H1 (cell line): Measurements from ENCODE around the gene CITED4. TPM values are rescaled to one million over a fixed set of nuclear protein-coding genes. Genes with fewer than 3 reads are reported as not detected.
A peak's percentile ranks its signal among the peaks of the same experiment; 100 is the strongest.

ENCODE experiments used
- CTCF ChIA-PET: fragments of 300-600 bp; sonication (Branson Sonifier 250); formaldehyde crosslinking; loops from one replicate; lab custom pipeline; 2021; ENCODE audit not compliant: partially characterized antibody; lab: Charles Lee
- POLR2A ChIA-PET: fragments of 300-600 bp; sonication (Branson Sonifier 250); formaldehyde crosslinking; loops from one replicate; lab custom pipeline; 2021; ENCODE audit warnings: inconsistent platforms; ENCODE audit not compliant: partially characterized antibody; lab: Charles Lee
- DNase-seq, 2 experiments: peaks; one replicate each; pipeline versions ENCODE4 v3.0.0 to v3.0.0-alpha.2; 2010 to 2022; ENCODE audit warnings: low spot score in 2 of 2, low read depth in 1 of 2, mixed read lengths in 1 of 2
- FAIRE-seq: peaks from 2 replicates; lab custom pipeline; 2011; peaks lifted over from hg19 to GRCh38; lab: Jason Lieb, UNC
- H2AFZ ChIP-seq: 2 replicates; pipeline ENCODE4 v1.8.1; 2012; ENCODE audit warnings: low read length, inconsistent platforms
- H2AK5ac ChIP-seq: 2 replicates; pipeline ENCODE4 v1.6.1; 2013; ENCODE audit warnings: low read depth, low read length
- H2BK120ac ChIP-seq: replicated peaks from 2 replicates; pipeline ENCODE3; 2013; ENCODE audit warnings: low read depth, low read length, inconsistent platforms
- H2BK12ac ChIP-seq: 2 replicates; pipeline ENCODE4 v1.6.1; 2013; ENCODE audit warnings: low read depth, low read length
- H2BK15ac ChIP-seq: 2 replicates; pipeline ENCODE4 v1.6.1; 2013; ENCODE audit warnings: low read length
- H2BK20ac ChIP-seq: 2 replicates; pipeline ENCODE4 v1.6.1; 2013; ENCODE audit warnings: low read length
- H2BK5ac ChIP-seq: 2 replicates; pipeline ENCODE4 v1.6.1; 2013; ENCODE audit warnings: low read depth, low read length
- H3K14ac ChIP-seq: 2 replicates; pipeline ENCODE4 v1.6.1; 2013; ENCODE audit warnings: inconsistent platforms; ENCODE audit not compliant: insufficient read length
- H3K18ac ChIP-seq: 2 replicates; pipeline ENCODE4 v1.6.1; 2013; ENCODE audit warnings: low read length; ENCODE audit errors: extremely low read depth
- H3K23ac ChIP-seq: 2 replicates; pipeline ENCODE4 v1.6.1; 2013; ENCODE audit warnings: inconsistent platforms; ENCODE audit not compliant: insufficient read length
- H3K23me2 ChIP-seq: 2 replicates; pipeline ENCODE4 v1.6.1; 2013; ENCODE audit warnings: low read depth, low read length
- H3K27ac ChIP-seq: 2 replicates; pipeline ENCODE4 v1.6.1; 2011; ENCODE audit warnings: low read depth, low read length, inconsistent platforms
- H3K27me3 ChIP-seq, 4 experiments: replicated peaks in 1 of 4; 1 replicate in 1 of 4; 2 replicates in 3 of 4; pipeline versions ENCODE4 v1.6.1 to v1.8.1; 2011 to 2013; ENCODE audit warnings: low read length in 3 of 4, mild to moderate bottlenecking in 3 of 4, inconsistent platforms in 2 of 4, mixed read lengths in 2 of 4, moderate library complexity in 1 of 4; ENCODE audit not compliant: control insufficient read depth in 3 of 4, insufficient read depth in 3 of 4; ENCODE audit errors: extremely low read depth in 1 of 4
- H3K36me3 ChIP-seq, 4 experiments: 2 replicates each; pipeline versions ENCODE4 v1.6.1 to v1.8.1; 2011 to 2013; ENCODE audit warnings: mild to moderate bottlenecking in 4 of 4, low read length in 3 of 4, moderate library complexity in 2 of 4, control low read depth in 1 of 4, inconsistent platforms in 1 of 4; ENCODE audit not compliant: insufficient read depth in 4 of 4, control insufficient read depth in 2 of 4
- H3K4ac ChIP-seq: replicated peaks from 2 replicates; pipeline ENCODE3; 2013; ENCODE audit warnings: low read length, low read depth, mixed read lengths, inconsistent platforms; ENCODE audit not compliant: insufficient read length
- H3K4me1 ChIP-seq, 4 experiments: replicated peaks in 1 of 4; 1 replicate in 1 of 4; 2 replicates in 3 of 4; pipeline versions ENCODE4 v1.6.1 to v1.8.1; 2011 to 2013; ENCODE audit warnings: low read length in 3 of 4, inconsistent platforms in 2 of 4, mixed read lengths in 1 of 4; ENCODE audit not compliant: insufficient read depth in 4 of 4, control insufficient read depth in 3 of 4
- H3K4me2 ChIP-seq, 2 experiments: 2 replicates each; pipeline versions ENCODE4 v1.6.1 to v1.8.1; 2011 to 2013; ENCODE audit warnings: low read depth in 2 of 2, low read length in 2 of 2, control low read depth in 1 of 2, inconsistent platforms in 1 of 2, mild to moderate bottlenecking in 1 of 2; ENCODE audit not compliant: insufficient read depth in 1 of 2
- H3K4me3 ChIP-seq, 4 experiments: fragments of 200-600, 300-600 bp in 1 of 4; sonication (generic), shearing (Covaris generic), sonication (Bioruptor Twin) in 1 of 4; 2 replicates each; pipeline versions ENCODE4 v1.5.1 to v1.8.1; 2011 to 2016; ENCODE audit warnings: low read length in 4 of 4, low read depth in 3 of 4, control low read depth in 2 of 4, inconsistent platforms in 2 of 4, mild to moderate bottlenecking in 2 of 4, mixed read lengths in 1 of 4, moderate library complexity in 1 of 4; ENCODE audit not compliant: insufficient read depth in 2 of 4; ENCODE audit errors: extremely low read depth in 1 of 4
- H3K56ac ChIP-seq: replicated peaks from 2 replicates; pipeline ENCODE3; 2013; ENCODE audit warnings: low read depth, mild to moderate bottlenecking, mixed read lengths, low read length, inconsistent platforms; ENCODE audit not compliant: insufficient read length
- H3K79me1 ChIP-seq: 2 replicates; pipeline ENCODE4 v1.6.1; 2013; ENCODE audit warnings: low read depth, low read length, control low read depth
- H3K79me2 ChIP-seq, 2 experiments: 2 replicates each; pipeline versions ENCODE4 v1.6.1 to v1.8.1; 2012 to 2013; ENCODE audit warnings: low read length in 2 of 2, mild to moderate bottlenecking in 2 of 2, inconsistent platforms in 1 of 2; ENCODE audit not compliant: insufficient read depth in 2 of 2, control insufficient read depth in 1 of 2
- H3K9ac ChIP-seq, 4 experiments: replicated peaks in 1 of 4; 1 replicate in 1 of 4; 2 replicates in 3 of 4; pipeline versions ENCODE4 v1.6.1 to v1.8.1; 2011 to 2013; ENCODE audit warnings: low read depth in 3 of 4, low read length in 3 of 4, control low read depth in 2 of 4, mild to moderate bottlenecking in 2 of 4, moderate library complexity in 2 of 4, inconsistent platforms in 1 of 4; ENCODE audit errors: extremely low read depth in 1 of 4
- H3K9me3 ChIP-seq, 2 experiments: 2 replicates each; pipeline versions ENCODE4 v1.6.1 to v1.8.1; 2012 to 2013; ENCODE audit warnings: mild to moderate bottlenecking in 2 of 2, moderate library complexity in 2 of 2, control low read depth in 1 of 2, inconsistent platforms in 1 of 2, low read depth in 1 of 2, low read length in 1 of 2, mixed read lengths in 1 of 2; ENCODE audit not compliant: insufficient read depth in 2 of 2
- H4K20me1 ChIP-seq, 2 experiments: replicated peaks in 1 of 2; 2 replicates each; pipeline versions ENCODE3 to v1.8.1; 2011 to 2013; ENCODE audit warnings: inconsistent platforms in 2 of 2, low read length in 2 of 2, mild to moderate bottlenecking in 1 of 2; ENCODE audit not compliant: insufficient read depth in 2 of 2, control insufficient read depth in 1 of 2
- H4K5ac ChIP-seq: 2 replicates; pipeline ENCODE4 v1.6.1; 2013; ENCODE audit warnings: low read length, low read depth, mixed read lengths, inconsistent platforms; ENCODE audit not compliant: insufficient read length
- H4K8ac ChIP-seq: 2 replicates; pipeline ENCODE4 v1.8.0; 2013; ENCODE audit warnings: mild to moderate bottlenecking, moderate library complexity, low read length, inconsistent platforms; ENCODE audit not compliant: insufficient read depth; ENCODE audit errors: extremely low read depth
- H4K91ac ChIP-seq: replicated peaks from 2 replicates; pipeline ENCODE3; 2013; ENCODE audit warnings: low read length, mixed read lengths, inconsistent platforms; ENCODE audit not compliant: insufficient read length
- SP4 ChIP-seq: IDR thresholded peaks from 2 replicates; pipeline ENCODE4 v1.6.1; 2012; ENCODE audit warnings: low read length, inconsistent platforms
- WGBS, 2 experiments: shearing (Covaris generic) in 1 of 2; methylation state at CpG; one replicate each; pipeline versions ENCODE4 v1.1.6 to v1.1.7; 2013 to 2015; ENCODE audit warnings: low lambda C conversion rate in 2 of 2, mixed read lengths in 2 of 2, inconsistent platforms in 1 of 2, low coverage in 1 of 2, missing lambda C conversion rate in 1 of 2; ENCODE audit not compliant: insufficient replicate concordance in 2 of 2, insufficient coverage in 1 of 2, insufficient read length in 1 of 2; ENCODE audit errors: extremely low coverage in 1 of 2, missing lambda C conversion rate in 1 of 2; 5-methylcytosine and 5-hydroxymethylcytosine counted together
- polyA plus RNA-seq, 7 experiments: library from polyadenylated mRNA; depleted of rRNA in 3 of 7; stranded (reverse) in 5 of 7; unstranded in 2 of 7; fragments of >200 nt in 5 of 7; fragments of 200-250 nt in 2 of 7; gene quantifications; 1 replicate in 5 of 7; 2 replicates in 1 of 7; 4 replicates in 1 of 7; pipeline versions ENCODE4 v1.2.1 to v1.2.3, GENCODE V29; 2011 to 2013; ENCODE audit warnings: missing spikeins in 2 of 7, mixed read lengths in 2 of 7
- total RNA-seq: library from RNA; stranded (reverse); fragmentation: NEBNext Ultra II Directional; extraction: Animal tissue kit (Norgen Biotek cat#: 25700); gene quantifications from 2 replicates; pipeline ENCODE4 v1.2.1, GENCODE V29; 2021

The CITED4 gene
- total and polyA plus RNA-seq, 2 of the 8 experiments (the other 6 are each of a cell fraction or from before 2014, with no cell fraction given), result 5.4 to 16.3 TPM

- H2BK20ac ChIP-seq, result 0 out of 2 replicates have a peak overlapping the region, but pooled peaks have one; percentile 10
- DNase-seq, result no peak
Observed at GRCh38 chr1:40847023-40847745, 15.0 kb downstream of the CITED4 start.

More at GRCh38 chr1:40847023-40847745, 15.0 kb downstream of the CITED4 start:
- no peak overlapping the region for H4K5ac ChIP-seq
- no peak overlapping the region for H4K8ac ChIP-seq
- H4K91ac ChIP-seq, result no peak overlapping the region
- H2BK12ac ChIP-seq, result no peak overlapping the region
- H3K27me3 ChIP-seq, result no peaks in the 10 kb centered on the region; a peak in 1 of 7 replicates
- H3K27ac ChIP-seq, result no peak overlapping the region
- no peak overlapping the region for H3K23ac ChIP-seq
- H4K20me1 ChIP-seq, result no peaks in the 10 kb centered on the region
- no peak overlapping the region for H2BK5ac ChIP-seq
- no peak for FAIRE-seq
- H2BK15ac ChIP-seq, result no peak overlapping the region
- no peaks in the 10 kb centered on the region for H3K79me1 ChIP-seq
- H3K23me2 ChIP-seq, result no peaks in the 10 kb centered on the region; the same call in 1 of the 2 replicates
- H3K4me1 ChIP-seq, result no peaks in the 10 kb centered on the region; a peak in 1 of 7 replicates
- no peak overlapping the region for H3K56ac ChIP-seq
- ChIA-PET POLR2A (no interaction called here), CTCF (interaction anchor here (1.0 to 26.8 kb wide), 13 partner anchors 9 to 236 kb away, joined by 3 to 917 read pairs (median 5); partner anchors contain the start of gene CITED4)
- no peaks in the 10 kb centered on the region for H3K36me3 ChIP-seq
- H3K18ac ChIP-seq, result no peak overlapping the region
- H2AFZ ChIP-seq, result no peak overlapping the region
- no peak overlapping the region for H2AK5ac ChIP-seq
- no peak overlapping the region for H2BK120ac ChIP-seq
- WGBS, 2 experiments, result 90% methylated on average over 6 of the region's 6 CpGs; no CpG with 5 or more reads in 1 of the 2 experiments
- no peak overlapping the region for H3K14ac ChIP-seq
- no peaks in the 10 kb centered on the region for H3K79me2 ChIP-seq
- no peak overlapping the region for H3K4me2 ChIP-seq
- no peaks in the 10 kb centered on the region for H3K9me3 ChIP-seq
- no peak overlapping the region for H3K4ac ChIP-seq
- no peak for TF ChIP-seq SP4
- H3K9ac ChIP-seq, result no peak overlapping the region
- no peak overlapping the region for H3K4me3 ChIP-seq
